Measurements from ENCODE around the gene TSEN2. TPM values are rescaled to one million over a fixed set of nuclear protein-coding genes. Genes with fewer than 3 reads are reported as not detected.

Gene TSEN2
- total RNA-seq, 1 experiment from 2014 or later, result 35.5 TPM

DNA sequence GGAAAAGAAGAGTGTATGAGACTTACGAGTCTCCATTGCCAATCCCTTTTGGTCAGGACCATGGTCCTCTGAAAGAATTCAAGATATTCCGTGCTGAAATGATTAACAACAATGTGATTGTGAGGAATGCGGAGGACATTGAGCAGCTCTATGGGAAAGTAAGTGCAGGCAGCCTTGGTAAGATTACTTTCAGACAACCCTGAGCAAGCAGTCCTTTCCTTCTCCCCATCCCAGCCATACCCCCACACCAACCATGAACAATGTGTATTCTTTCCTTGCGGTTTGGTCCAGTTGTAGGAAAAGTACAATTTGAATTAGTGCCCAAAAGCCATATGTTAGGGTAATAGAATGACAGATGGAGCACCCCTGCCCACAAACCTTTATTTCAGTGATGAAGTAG is 5.6 kb downstream of the TSEN2 start:
- POLR2A ChIA-PET, result no interaction called here
- H3K9me3 ChIP-seq (ENCODE audit: control insufficient read depth in 1 of 2, insufficient read depth in 1 of 2, low read depth in 1 of 2, low read length in 2 of 2), result no peaks in the 10 kb centered on the region
- H2AFZ ChIP-seq (ENCODE audit: low read depth, low read length, poor library complexity, severe bottlenecking), result no peak overlapping the region
- TF ChIP-seq ELF1 (IDR thresholded peaks at IDR 0.05; ENCODE audit: borderline replicate concordance, low read depth) (no peak), CTCF (IDR thresholded peaks at IDR 0.05 in 2 of 3, conservative IDR thresholded peaks at IDR 0.05 in 1 of 3; ENCODE audit: borderline replicate concordance in 1 of 3, insufficient read depth in 1 of 3, low read depth in 2 of 3, low read length in 2 of 3) (no peak), EGR1 (IDR thresholded peaks at IDR 0.05; ENCODE audit: low read depth) (no peak), CEBPB (IDR thresholded peaks at IDR 0.05; ENCODE audit: low read depth) (no peak), EZH2phosphoT487 (IDR thresholded peaks at IDR 0.05; ENCODE audit: borderline replicate concordance) (no peak), ZFX (IDR thresholded peaks at IDR 0.05) (no peak), SIN3A (IDR thresholded peaks at IDR 0.05; ENCODE audit: low read depth) (no peak), TCF7L2 (IDR thresholded peaks at IDR 0.05; ENCODE audit: borderline replicate concordance, extremely low read depth, insufficient read depth, insufficient read length) (no peak), MAX (IDR thresholded peaks at IDR 0.05) (no peak), ZNF274 (IDR thresholded peaks at IDR 0.05; ENCODE audit: low read depth, low read length) (no peak), YY1 (IDR thresholded peaks at IDR 0.05; ENCODE audit: extremely low read depth, insufficient replicate concordance, low read depth, low read length) (no peak), FOSL1 (IDR thresholded peaks at IDR 0.05; ENCODE audit: low read depth) (no peak), CBX3 (IDR thresholded peaks at IDR 0.05; ENCODE audit: low read depth) (no peak), SP1 (IDR thresholded peaks at IDR 0.05; ENCODE audit: low read depth) (no peak), POLR2A (IDR thresholded peaks at IDR 0.05; ENCODE audit: borderline replicate concordance, extremely low read depth, insufficient read depth, insufficient read length) (no peak), REST (IDR thresholded peaks at IDR 0.05; ENCODE audit: low read depth) (no peak), RAD21 (IDR thresholded peaks at IDR 0.05; ENCODE audit: low read depth) (no peak)
- TF ChIP-seq, protein P1, sequence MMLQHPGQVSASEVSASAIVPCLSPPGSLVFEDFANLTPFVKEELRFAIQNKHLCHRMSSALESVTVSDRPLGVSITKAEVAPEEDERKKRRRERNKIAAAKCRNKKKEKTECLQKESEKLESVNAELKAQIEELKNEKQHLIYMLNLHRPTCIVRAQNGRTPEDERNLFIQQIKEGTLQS (IDR thresholded peaks at IDR 0.05), result no peak
- CTCF ChIA-PET, result no interaction called here
- no peak overlapping the region for H3K27ac ChIP-seq (ENCODE audit: low read depth, low read length)
- no peaks in the 10 kb centered on the region for H3K27me3 ChIP-seq (ENCODE audit: insufficient read depth, low read length)
- no peak overlapping the region for H3K4me3 ChIP-seq (replicated peaks in 1 of 2; ENCODE audit: low read depth in 1 of 2, low read length in 2 of 2)
- no peak overlapping the region for H3K9ac ChIP-seq (ENCODE audit: low read length)
- no peaks in the 10 kb centered on the region for H3K9me2 ChIP-seq (ENCODE audit: insufficient read depth)
- RAD21 ChIA-PET (ENCODE audit: low non-redundant PET in 1 of 2, low total read pairs in 2 of 2, uncharacterized antibody in 2 of 2, unreplicated experiment in 2 of 2), result no interaction called here
- H3K4me1 ChIP-seq (ENCODE audit: control insufficient read depth in 1 of 2, insufficient read depth in 2 of 2, low read length in 2 of 2), result peaks cover 0 to 7% of the 10 kb centered on the region in 2 experiments; a peak in 1 of 4 replicates
- ATAC-seq, result no peak
- no TSS peak for BruUV-seq (replicated peaks)
- no peak overlapping the region for H3K4me2 ChIP-seq (ENCODE audit: low read length)
- no peak for DNase-seq (ENCODE audit: low read depth, low spot score)
- H3K36me3 ChIP-seq (ENCODE audit: control insufficient read depth in 1 of 2, insufficient read depth in 2 of 2, low read length in 2 of 2), result peaks cover 18 to 30% of the 10 kb centered on the region in 2 experiments; a peak in 3 of 4 replicates
- intact Hi-C loops (cut with micrococcal nuclease), result no loop called here
- peaks cover 74% of the 10 kb centered on the region for H3K79me2 ChIP-seq (ENCODE audit: insufficient read depth, low read length)
- no peaks in the 10 kb centered on the region for H4K20me1 ChIP-seq (ENCODE audit: insufficient read depth)

All from HCT116 (cell line).